NCI-H2107 (cell line): ENCODE measurements around the gene MYO1E.
"Not testable (repeated sequence)": the region's sequence is repeated elsewhere in the genome, so short reads cannot be mapped to it uniquely, and the experiment has no call there.

ENCODE experiments used
- DNase-seq: peaks from one replicate; lab custom pipeline; 2025; lab: John Stamatoyannopoulos, UW

The MYO1E gene

DNA sequence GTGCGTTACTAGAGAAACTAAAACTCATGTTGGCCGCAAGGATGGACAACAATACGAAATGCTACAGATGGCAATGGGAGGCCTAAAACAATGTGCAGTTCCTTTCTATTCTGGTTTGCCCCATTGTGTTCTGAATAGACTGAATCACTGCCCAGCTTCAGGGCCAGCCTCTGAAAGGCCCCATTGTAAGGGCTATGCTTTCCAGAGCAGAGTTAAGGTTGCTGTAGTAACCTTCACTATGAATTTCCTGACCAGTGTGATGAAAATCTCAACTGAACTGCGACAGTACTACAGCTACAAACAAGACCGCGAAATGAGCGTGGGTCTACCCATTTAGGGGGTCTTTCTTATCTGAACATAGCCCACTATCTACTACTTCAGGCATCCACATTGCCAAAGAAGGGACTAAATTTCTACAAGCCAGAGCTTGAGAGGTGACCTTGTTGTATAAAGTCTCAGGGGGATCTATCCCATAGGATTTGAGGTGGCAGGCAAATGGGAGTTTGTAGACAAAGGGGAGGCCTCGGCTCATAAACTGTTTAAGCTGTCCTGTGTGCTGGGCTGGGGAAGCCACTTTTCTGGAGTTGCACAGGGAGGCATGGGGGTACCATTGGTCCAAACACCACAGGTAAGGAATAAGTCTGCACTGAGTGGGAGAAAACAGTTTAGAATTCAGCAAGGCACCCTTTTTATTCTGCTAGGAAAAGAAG is 80.1 kb downstream of the MYO1E start:
- DNase-seq, result no peak

DNA sequence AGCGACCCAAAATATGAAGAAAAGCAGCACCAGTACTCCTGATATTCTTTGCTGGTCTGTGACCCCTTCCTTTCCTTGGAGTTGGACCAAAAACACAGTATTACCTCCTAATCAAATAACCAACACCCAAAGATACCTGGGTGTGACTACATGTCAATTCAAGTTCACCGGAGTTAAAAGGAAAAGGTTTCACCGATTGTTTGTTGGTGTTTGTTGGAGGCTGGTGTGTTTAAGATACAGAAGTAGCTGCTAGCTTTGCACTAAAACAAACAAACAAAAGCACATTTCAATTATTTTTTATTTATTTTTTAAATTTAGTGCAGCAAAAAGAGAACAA is 81.5 kb downstream of the MYO1E start:
- DNase-seq, result no peak

DNA sequence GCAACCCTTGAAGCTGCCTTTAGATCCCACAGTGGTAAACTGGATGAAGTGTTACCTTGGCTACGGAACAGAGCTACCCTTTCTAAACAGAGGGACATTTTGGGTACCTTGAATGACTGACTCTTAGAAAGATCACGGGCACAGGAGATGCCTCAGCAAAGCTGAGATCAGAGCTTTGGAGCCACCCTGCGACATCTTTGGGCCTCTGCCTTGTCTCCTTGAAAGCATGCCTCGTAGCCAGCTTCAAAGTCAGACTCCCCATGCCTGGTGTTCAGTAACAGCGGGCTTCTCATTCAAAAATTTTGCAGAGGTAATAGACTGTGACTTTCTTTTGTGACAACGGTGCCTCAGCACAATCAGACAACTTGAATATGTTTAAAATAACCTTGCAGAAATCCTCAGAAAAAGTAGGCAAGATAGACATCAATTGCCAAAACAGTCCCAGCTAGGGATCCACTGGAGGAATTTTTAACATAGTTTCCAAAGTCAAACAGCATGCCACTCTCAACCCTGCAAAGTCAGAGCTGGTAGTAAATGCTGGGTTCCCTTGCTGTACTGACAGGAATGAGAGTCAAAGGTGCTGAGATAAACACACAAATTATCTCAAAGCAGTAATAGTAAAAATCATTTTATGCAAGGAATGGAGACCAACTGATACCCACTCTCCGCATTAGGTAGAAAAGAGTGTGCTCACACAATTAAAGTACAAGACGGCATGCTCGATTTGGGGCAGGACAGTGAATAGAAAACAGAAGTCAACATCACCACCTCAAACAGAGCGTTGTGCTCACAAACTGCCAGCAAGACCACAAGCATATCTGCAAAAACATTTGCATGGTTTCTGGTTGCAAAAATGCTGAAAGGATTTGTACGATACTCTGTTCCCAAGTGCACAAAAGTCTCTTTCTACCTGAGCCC is 82.1 kb downstream of the MYO1E start:
- no peak for DNase-seq

DNA sequence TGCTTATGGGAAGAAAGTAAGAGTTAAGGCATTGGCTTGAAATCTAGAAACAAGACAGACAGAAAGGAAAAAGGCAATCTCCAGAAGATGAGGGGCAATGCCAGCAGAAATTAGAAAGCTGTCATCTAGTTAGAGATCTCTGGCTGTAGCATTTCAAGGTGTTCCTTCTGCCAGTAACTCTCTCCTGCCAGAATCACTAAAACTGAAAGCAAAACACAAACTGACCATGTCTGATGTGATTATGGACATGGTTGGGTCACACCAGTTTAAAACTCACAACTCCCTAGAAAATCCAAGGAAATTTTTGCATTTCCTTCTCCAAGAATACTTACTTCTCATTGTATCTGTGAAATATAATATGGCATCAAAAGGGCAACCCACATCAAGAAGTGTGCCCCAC is 83.1 kb downstream of the MYO1E start:
- no peak for DNase-seq

DNA sequence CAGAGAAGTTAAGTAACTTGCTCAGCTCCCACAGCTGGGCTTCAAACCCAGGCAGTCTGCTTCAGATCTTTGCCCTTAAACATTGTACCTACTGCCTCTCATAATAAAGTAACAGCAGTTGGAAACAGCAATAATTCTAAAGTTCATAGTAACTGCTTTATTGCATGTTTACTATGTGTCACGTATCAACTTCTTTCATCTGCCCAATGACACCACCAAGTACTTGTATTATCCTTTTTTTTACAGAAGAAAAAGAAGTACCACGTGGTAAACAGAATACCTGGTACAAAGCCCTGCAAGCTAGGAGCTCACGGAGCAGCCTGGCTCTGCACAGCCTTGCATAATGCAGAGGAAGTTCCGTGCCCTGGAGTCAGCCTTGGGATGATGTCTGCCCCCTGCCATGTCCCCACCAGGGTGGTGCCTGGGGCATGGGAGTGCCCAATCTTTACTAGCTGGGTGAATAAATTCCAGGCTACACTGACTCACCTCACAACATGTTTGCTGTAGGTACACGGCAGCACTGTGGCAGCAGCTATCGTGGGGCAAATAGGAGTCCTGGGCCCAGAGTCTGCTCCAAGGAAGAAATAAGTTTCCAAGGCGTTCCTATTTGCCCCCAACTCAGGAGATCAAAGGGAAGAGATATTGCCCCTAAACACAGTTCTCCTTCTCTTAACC is 88.8 kb downstream of the MYO1E start:
- DNase-seq, result no peak

DNA sequence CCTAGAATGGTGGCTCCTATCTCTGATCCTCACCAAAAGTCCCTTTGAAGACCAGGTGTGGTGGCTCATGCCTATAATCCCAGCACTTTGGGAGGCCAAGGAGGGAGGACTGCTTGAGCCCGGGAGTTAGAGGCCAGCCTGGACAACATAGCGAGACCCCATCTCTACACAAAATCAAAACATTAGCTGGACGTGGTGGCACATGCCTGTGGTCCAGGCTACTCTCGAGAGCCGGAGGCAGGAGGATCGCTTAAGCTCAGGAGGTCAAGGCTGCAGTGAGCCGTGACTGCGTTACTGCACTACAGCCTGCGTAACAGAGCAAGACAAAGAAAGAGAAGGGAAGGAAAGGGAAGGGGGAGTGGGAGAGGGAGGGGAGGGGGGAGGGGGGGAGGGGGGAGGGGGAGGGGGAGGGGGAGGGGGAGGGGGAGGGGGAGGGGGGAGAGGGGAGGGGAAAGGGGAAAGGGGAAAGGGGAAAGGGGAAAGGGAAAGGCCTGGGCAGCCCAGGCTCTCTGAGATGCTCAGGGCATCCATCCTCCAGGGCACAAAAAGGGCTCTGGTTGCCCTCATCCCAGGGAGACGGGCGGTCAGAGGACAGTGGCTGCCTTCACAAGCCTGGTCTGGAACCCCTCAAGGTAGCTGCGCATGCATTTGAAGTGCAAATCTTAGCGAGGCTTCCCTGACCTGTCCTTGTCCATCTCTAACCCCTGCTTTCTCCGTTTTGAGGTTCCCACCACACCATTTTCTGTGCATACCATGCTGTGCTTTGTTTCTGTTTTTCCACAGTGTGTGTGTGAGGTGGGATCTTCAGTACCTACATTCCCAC is 89.9 kb downstream of the MYO1E start:
- no peak for DNase-seq

DNA sequence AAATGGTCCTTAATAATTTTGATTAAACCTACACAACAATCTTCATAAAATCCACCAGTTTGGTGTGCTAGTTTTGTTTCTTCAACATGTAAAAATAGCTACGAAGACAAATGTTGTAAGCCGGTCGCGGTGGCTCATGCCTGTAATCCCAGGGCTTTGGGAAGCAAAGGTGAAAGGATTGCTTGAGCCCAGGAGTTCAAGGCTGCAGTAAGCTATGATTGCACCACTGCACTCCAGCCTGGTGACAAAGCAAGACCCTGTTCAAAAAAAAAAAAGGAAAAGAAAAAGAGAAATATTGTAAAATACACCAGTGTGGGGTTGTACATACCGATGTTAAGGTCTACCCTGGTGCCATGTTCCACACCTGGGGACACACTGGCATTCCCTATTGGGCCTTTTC is 91.0 kb downstream of the MYO1E start:
- DNase-seq, result no peak

DNA sequence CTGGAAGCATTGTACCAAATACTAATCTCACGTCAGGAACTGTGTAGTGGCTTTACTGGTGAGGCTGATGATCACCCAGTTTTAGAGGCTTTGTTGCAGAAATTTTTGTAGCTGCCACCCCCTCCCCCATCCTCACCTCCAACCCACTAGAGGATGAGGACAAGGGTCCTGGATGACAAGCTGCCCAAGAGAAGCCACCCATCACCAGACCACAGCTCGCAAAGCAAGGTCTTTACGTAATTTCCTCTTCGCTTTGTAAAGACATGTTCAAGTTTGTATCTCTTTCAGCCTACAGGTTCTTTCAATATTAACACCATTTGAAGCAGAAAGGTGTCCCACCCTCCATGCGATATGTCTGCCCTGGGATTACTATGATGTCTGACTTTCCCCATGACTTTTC is 91.8 kb downstream of the MYO1E start:
- no peak for DNase-seq

DNA sequence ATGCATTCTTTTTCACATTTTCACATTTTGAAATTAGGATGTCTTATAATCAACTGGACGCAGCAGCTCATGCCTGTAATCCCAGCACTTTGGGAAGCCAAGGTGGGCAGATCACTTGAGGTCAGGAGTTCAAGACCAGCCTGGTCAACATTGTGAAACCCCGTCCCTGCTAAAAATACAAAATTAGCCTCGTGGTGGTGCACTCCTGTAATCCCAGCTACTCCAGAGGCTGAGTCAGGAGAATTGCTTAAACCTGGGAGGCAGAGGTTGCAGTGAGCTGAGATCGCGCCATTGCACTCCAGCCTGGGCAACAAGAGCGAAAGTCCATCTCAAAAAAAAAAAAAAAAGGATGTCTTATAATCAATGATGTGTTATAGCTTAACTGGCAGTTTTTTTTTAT is 92.4 kb downstream of the MYO1E start:
- not testable (repeated sequence) for DNase-seq

DNA sequence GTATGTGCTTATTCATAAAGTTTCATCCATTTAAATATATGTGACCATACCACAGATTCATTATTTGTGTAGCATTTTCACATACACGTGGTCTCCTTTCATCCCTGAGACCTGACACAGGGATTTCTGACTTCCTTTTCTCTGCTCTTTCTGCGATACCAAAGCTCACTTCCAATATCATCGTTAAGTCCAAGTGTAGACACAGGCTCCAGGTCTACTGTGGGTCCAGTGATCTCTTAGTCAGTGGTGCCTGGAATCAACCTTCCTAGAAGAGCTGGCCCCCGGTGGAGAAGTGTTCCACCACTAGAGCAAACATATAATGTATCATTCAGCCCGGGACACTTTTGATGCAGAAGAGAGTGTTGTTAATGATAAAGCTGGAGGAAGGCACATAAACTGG is 93.6 kb downstream of the MYO1E start:
- DNase-seq, result no peak

DNA sequence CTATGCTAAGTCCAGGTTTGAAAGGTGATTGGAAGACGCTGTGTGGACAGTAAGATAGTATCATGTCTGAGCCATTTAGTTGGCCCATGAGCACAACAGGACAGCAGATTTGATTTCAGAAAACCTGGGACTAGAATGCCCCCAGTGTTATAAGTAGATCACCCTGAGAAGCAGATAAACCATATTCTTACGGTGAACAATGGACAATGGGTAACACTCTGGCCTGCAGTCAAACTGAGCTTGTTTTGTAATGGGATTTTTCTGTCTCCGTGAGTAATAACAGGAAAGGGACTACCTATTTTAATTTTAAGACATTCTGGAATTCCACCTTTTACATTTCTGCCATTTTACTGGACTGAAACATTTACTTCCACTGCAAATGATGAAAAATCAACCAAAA is 94.6 kb downstream of the MYO1E start:
- DNase-seq, result no peak

DNA sequence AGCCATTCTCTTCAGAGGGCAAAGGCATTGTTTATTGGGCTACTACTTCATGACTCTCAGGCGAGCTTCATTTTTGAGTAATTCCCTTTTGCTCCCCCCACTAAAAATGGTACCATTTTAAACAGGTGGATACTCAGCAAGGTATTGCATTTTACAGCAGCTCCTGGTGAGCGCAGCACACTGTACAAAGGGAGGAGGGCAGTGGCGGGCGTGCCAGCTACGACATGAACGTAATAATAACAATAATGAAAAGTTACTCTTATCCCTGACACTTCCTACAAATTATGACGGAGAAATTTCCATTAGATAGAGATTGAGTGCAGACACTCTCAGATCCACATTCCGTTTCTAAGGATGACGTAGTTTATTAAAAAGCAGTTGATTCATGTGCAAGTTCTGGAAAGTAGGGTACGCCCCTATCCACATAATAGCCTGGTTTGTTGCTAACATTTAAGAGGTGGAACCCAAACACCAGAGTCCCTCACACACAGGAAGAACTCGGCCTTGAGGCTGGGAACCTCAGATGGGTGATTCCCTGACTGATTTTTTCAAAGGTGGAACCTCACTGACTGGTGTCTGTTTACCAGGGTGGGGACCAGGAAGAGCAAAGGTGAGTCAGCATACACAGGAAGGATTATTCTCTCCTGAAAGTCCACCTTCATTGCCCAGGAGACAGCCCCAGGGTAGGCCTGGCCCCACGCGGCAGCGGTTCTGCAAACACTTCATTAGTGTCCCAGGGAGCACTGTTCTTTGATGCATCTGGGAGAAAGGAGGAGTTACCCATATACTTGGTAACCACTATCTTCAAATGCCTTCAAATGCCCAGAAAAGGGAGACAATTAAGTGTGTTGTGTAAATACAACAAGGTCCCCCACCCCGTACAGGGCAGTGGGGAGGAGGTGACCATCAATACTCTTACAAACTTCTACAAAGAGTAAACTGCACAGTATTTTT is 96.2 kb downstream of the MYO1E start:
- no peak for DNase-seq

DNA sequence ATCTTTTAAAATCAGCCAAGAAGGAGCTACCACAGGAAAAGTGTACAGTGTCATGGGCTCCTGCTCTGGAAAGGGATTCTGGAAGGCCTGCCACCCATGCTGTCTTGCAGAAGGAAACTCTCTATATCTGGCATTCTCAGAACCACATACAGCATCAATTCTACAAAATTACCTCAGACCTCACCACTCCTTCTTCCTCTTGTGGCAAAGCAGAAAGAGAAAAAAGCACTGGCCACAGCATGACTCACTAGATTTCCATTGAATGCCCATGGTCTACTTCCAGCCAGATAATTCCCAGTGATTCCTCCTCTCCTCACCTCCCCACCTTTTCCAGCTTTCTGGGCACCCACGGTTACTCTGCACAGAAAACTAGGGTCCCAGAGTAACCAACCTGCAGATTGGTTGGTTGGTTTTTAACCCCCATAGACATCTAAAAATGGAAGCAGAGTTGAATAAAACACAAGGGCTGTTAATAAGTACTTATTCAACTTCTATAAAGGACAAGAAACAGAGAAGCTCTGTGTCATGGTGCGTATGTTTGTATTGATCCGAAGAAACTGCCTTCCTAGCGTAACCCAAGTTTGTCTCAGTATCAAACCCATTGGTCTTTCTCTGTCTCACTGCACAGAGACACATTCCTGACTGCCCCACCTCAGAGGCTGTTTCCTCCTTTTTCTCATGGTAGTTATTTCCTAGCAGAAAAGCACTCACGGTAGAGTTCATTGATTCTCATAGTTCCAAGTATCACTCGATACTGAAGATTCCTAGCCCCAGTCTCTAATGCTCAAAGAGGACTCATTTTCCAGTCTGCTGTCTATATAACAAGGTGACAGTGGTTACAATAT is 98.3 kb downstream of the MYO1E start:
- no peak for DNase-seq

DNA sequence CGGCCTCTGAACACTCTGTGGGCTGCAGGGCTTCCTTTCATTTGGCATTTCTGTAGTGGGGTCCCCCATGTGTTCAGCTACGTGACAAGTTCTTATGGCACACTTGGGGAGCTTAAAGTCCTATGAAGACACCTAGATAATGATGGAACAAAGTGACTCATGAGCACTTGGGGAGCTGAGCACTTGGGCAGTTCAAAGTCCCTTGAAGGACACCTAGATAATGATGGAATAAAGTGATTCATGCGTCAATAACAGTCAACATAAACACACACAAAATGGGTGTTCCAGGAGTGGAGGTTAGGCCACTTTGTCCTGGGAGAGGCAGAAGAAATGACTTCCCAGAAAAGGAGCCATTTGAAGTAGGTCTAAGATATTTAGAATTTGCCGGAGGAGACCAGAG is 99.4 kb downstream of the MYO1E start:
- DNase-seq, result no peak

DNA sequence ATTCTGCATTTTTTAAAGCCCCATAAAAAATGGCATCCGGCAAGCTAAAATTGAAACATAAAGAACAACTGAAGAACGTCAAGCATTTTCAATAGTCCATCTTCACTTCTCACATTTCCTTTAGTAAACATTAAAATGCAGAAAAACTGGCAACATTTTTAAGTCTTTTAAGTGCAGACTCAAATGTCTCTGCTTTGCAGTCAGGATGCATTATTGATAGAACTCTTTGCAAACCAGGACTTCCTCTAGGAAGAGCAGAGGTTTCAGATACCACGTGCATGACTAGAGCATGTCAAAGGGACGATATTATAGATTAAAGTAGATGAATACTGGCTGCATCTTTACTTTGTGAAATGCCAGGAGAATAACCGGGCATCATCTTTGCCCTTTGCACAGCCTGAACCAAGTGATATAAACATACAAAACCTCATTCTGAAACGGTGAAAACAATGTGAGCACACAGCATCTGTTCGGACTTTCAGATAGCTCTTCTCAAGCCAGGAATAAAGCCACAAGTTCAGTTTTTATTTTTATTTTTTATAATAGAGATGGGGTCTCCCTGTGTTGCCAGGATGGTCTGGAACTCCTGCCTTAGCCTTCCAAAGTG is 101.0 kb downstream of the MYO1E start:
- DNase-seq, result no peak

DNA sequence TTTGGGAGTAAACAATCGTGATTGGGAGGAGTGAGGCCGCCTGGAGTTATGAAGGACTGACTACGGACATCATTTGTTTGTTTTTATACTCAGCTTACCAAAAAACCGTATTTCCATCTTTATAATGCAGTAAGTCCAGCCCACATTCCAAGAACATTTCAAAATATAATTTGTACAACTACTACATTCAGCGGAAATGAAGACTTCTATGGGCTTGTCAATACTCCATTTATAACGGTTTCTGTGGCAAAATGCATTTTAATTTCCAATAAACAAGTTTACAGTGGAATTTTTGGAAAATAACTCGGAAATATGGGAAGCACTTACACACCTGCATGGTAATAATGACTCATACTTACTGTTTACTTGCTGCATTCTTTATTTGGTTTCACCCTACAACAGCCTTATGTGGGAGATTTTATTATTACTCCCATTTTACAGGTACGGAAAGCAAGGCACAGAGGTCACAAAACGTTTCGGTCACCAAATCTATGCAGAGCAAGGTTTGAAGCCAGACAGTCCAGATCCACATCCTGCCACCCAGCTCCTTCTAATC is 103.7 kb downstream of the MYO1E start:
- no peak for DNase-seq

DNA sequence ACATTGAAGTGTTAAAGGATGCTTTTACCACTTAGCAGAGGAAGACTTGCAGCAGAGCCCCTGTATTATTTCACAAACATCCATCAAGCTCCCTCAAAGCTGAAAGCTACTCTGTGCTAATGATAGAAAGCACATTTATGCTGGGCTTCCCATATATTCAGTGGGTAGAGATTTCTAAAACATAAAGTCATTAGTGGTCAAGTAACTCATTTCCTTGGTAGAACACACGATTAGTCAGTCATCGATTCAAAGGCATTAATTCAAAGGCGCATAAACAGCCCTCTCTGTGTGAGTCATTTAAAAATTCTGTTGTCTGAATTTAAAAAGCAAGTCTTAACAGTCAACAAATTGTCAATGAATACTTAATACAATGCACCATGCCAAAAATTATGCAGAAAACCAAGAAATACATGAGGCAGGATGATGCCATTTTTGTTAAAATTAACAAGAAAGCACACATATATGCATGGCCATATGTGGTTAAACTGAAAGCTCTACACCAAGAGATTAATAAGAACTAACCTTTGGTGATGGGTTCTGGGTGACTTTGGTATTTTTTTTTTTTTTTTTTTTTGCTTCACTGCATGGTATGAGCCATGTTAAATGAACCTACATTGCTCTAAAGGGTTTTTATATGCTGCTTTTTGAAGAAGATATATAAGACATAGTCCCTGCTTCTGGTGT is 104.4 kb downstream of the MYO1E start:
- no peak for DNase-seq

DNA sequence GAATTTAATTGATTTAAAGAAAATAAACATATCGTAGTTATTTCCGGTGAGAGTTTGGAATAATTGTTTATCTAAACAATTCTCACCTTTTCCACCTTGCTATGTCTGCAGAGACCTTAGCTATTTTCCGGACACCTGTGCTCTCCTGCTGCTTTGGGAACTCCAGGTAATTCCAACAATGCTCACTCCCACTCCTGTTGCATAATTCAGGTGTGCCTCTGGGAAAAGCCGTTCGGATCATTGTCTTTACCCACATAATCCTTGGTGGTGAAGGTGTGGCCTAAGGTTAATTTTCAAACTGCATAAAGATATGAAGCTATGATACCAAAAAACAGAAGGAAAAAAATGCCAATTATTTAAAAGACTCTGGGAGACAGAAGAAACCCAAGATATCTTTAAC is 106.6 kb downstream of the MYO1E start:
- DNase-seq, result no peak

DNA sequence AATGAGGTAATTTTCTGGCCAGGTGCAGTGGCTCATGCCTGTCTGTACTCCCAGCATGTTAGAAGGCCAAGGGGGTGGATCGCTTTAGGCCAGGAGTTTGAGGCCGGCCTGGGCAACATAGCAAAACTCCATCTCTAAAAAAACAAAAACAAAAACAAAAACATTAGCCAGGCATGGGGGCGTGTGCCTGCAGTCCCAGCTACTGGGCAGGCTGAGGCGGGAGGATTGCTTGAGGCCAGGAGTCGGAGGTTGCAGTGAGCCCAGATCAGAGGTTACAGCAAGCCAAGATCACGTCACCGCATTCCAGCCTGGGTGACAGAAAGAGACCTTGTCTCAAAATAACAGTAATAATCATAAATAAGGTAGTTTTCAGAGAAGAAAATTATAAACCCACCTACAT is 110.4 kb downstream of the MYO1E start:
- no peak for DNase-seq
